NOMO-1 treated with dmso at 0.1 percent for 144 hours (cell line): ENCODE data around the gene SLC25A29.

ENCODE experiments used
- DNase-seq: peaks from one replicate; lab custom pipeline; 2025; ENCODE audit not compliant: unreplicated experiment; lab: John Stamatoyannopoulos, UW

Gene SLC25A29

DNA sequence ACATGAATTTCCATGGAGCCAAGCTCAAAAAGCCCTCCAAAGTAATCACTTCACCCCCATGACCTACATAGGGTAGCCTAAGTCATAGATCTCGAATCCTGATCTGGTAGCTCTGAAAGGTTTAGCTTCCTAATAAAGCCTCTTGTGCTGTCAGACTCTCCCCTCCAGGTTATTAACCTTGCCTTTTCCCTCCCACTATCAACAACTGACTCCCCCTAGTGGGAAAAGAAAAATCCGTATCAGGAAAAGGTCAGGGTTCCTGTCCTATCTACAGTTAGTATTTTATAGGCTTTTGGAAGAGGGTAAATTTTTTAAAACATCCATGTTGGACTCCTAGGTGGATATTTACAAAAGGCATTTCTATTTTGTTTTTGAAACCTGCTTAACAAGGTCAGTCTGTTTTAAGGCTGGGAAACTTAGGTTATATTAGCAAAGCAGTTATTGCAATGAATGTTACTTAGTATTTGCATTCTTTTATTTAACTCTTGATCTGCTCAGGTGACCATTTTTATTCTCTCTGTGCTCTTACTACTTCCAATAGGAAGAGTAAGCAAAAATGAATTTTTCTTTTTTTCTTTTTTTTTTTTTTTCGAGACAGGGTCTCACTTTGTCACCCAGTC is 59.3 kb downstream of the SLC25A29 start:
- no peak for DNase-seq

GRCh38 chr14:100243020-100243419 is 63.2 kb downstream of the SLC25A29 start:
- no peak for DNase-seq

DNA sequence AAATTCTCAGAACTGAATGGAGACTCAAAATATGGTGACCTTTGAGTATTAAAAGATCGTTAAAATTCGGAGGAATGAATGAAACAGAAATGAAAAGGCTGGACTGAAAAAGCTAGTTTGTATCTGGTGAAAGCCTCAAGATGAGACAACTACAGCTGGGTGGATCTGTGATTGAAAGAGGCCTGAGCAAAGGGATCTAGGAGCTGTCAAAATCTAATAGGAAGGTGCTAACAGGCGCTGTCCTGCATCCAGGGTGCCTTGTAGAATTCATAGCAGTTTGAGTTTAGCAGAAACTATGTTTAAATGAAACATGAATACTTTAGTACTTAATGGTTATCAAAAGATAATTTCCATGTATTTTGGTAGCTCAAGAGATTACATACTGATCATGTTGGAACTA is 65.0 kb downstream of the SLC25A29 start:
- no peak for DNase-seq
